Measurements from ENCODE around the gene GCNT1.

- TF ChIP-seq CTCF (IDR thresholded peaks at IDR 0.05): no peak
- no peak for TF ChIP-seq POLR2AphosphoS5 (IDR thresholded peaks at IDR 0.05)
- no peak for TF ChIP-seq POLR2A (IDR thresholded peaks at IDR 0.05)
Measured at GRCh38 chr9:76441551-76442322, 17.2 kb upstream of the GCNT1 start.

Measured in prostate gland (tissue), 2 donors.